Brain microvascular endothelial cell (primary cell): ENCODE results near the gene TNFAIP8L2.

ENCODE experiments used
- DNase-seq: peaks from one replicate; pipeline ENCODE4 v3.0.0-alpha.2; 2020
- H3K27ac ChIP-seq: fragments of 250-450 bp; sonication (Bioruptor Pico); 2 replicates; pipeline ENCODE4 v1.5.1; 2020; ENCODE audit warnings: mild to moderate bottlenecking, moderate library complexity
- H3K27me3 ChIP-seq: fragments of 250-450 bp; sonication (Bioruptor Pico); replicated peaks from 2 replicates; pipeline ENCODE4 v1.5.1; 2020; ENCODE audit warnings: mild to moderate bottlenecking
- H3K36me3 ChIP-seq: fragments of 250-450 bp; sonication (Bioruptor Pico); replicated peaks from 2 replicates; pipeline ENCODE4 v1.5.1; 2020; ENCODE audit warnings: mild to moderate bottlenecking
- H3K4me3 ChIP-seq: 2 replicates; pipeline ENCODE4 v1.5.1; 2011; ENCODE audit warnings: low read depth, mild to moderate bottlenecking, control low read depth, low read length, moderate library complexity
- CTCF ChIP-seq: IDR thresholded peaks from 2 replicates; pipeline ENCODE4 v1.5.1; 2011; ENCODE audit warnings: low read depth, mild to moderate bottlenecking, moderate library complexity, low read length, control low read depth, inconsistent platforms; ENCODE audit errors: missing control alignments
- in situ Hi-C: cut with HindIII; loops from 2 replicates; pipeline ENCODE4 v1.10.0; 2017; ENCODE audit warnings: low sequenced_read_pairs, low pct_ligation_motif_present

The TNFAIP8L2 gene

GRCh38 chr1:151130987-151131586, 25.4 kb upstream of the TNFAIP8L2 start:
- DNase-seq, result peak; percentile 83
- H3K27ac ChIP-seq, result no peak overlapping the region
- in situ Hi-C loops, result no loop called here
- no peaks in the 10 kb centered on the region for H3K27me3 ChIP-seq
- peak overlapping the region; percentile 48 for H3K4me3 ChIP-seq
- no peaks in the 10 kb centered on the region for H3K36me3 ChIP-seq
- TF ChIP-seq CTCF, result peak; percentile 25

- no peak overlapping the region for H3K27ac ChIP-seq
- no peaks in the 10 kb centered on the region for H3K27me3 ChIP-seq
- no peak for TF ChIP-seq CTCF
- in situ Hi-C loops, result no loop called here
- DNase-seq, result no peak
- H3K4me3 ChIP-seq, result peak overlapping the region; percentile 48
- no peaks in the 10 kb centered on the region for H3K36me3 ChIP-seq
Measured at GRCh38 chr1:151131701-151132334, 24.6 kb upstream of the TNFAIP8L2 start.

- in situ Hi-C loops, result no loop called here
- no peak for TF ChIP-seq CTCF
- no peak overlapping the region for H3K4me3 ChIP-seq
- H3K36me3 ChIP-seq, result no peaks in the 10 kb centered on the region
- no peak overlapping the region for H3K27ac ChIP-seq
- no peak for DNase-seq
- H3K27me3 ChIP-seq, result no peaks in the 10 kb centered on the region
Measured at GRCh38 chr1:151132335-151133017, 24.0 kb upstream of the TNFAIP8L2 start.

GRCh38 chr1:151133018-151133806, 23.2 kb upstream of the TNFAIP8L2 start:
- Histone ChIP-seq H3K36me3 (no peaks in the 10 kb centered on the region), H3K27me3 (no peaks in the 10 kb centered on the region), H3K27ac (no peak overlapping the region), H3K4me3 (no peak overlapping the region)
- no peak for TF ChIP-seq CTCF
- DNase-seq, result no peak
- in situ Hi-C loops, result no loop called here

- no peak for DNase-seq
- H3K4me3 ChIP-seq, result no peak overlapping the region
- no peaks in the 10 kb centered on the region for H3K27me3 ChIP-seq
- H3K36me3 ChIP-seq, result no peaks in the 10 kb centered on the region
- H3K27ac ChIP-seq, result no peak overlapping the region
- no peak for TF ChIP-seq CTCF
- in situ Hi-C loops, result no loop called here
Measured at GRCh38 chr1:151134396-151134795, 22.1 kb upstream of the TNFAIP8L2 start.
